HG03280 (cell line): Measurements from ENCODE around the gene SF3B3.
"Not testable (repeated sequence)": the region's sequence is repeated elsewhere in the genome, so short reads cannot be mapped to it uniquely, and the experiment has no call there.

Experiments
- ATAC-seq: cut with Tn5 transposase; IDR thresholded peaks from one replicate; pipeline ENCODE4 v1.9.1; 2021; ENCODE audit warnings: mild to moderate bottlenecking, moderate library complexity; ENCODE audit not compliant: unreplicated experiment

SF3B3 gene

DNA sequence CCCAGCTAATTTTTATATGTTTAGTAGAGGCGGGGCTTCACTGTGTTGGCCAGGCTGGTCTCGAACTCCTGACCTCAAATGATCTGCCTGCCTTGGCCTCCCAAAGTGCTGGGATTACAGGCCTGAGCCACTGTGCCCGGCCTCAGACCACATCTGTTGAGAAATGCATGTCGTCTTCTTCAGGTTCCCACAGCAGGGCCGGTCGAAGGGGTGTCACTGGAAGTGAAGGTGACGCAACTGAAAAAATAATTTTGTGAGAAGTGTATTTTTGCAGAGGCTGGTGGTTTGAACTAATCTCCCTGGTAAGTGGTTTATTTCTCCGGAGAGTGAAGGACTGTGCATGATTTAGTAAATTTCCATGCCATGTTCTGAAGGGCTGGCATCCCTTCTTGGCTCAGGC is 89.3 kb downstream of the SF3B3 start:
- no peak for ATAC-seq

DNA sequence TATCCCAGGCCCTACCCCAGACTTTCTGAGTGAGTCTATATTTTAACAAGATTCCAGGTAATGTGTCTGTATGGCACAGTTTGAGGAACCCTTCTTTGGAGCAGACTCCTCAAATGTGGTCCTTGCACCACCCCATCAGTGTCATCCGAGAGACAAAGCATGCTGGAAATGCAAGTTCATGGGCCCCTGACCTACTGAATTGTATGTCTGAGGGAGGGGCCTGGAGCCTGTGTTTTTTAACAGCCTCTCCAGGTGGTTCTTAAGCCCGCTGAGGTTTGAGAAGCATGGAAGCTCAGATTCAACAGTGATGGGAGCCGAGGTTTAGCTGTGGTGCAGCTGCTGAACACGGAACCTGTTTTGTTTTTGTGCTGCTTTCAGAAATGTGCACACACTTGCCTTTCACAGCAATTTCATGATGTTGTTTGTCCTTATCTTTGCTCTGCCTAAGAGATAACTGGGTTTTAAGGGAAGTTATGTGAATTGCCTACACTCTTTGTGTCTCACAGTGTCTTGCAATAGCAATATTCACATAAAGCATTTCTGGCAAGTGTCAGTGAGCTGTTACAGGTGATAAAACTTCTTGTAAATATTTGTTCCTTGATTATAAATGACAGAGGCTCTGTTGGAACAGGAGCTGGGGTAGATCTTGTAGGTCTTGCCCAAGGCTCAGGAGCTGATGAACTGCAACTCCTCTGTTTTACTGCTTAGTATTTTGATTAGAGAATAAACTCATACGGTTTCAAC is 90.8 kb downstream of the SF3B3 start:
- no peak for ATAC-seq

- ATAC-seq = no peak
Measured at GRCh38 chr16:70615945-70616344, 92.3 kb downstream of the SF3B3 start.

DNA sequence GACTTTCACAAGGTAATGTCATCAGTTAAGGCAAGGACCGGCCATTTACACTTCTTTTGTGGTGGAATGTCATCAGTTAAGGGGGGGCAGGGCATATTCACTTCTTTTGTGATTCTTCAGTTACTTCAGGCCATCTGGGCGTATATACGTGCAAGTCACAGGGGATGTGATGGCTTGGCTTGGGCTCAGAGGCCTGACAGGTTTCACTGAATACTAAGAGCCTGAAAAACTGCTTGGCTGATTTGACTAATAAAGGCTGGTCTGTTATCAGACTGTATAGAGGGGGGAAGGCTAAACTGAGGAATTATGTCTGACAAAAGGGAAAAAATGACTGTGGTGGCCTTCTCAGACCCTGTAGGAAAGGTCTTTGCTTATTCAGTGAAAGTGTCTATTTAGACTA is 98.2 kb downstream of the SF3B3 start:
- not testable (repeated sequence) for ATAC-seq
